Gastroesophageal sphincter (tissue), 4 donors: ENCODE data around the gene SSBP3. TPM values are rescaled to one million over a fixed set of nuclear protein-coding genes. Genes with fewer than 3 reads are reported as not detected.

Source experiments
- ATAC-seq: fragments of 150-250 bp; one replicate; pipeline ENCODE4 v1.9.1; 2016; ENCODE audit warnings: mild to moderate bottlenecking, moderate library complexity
- H3K27ac ChIP-seq, 4 donors: fragments of 200-600 bp; sonication (generic) in 3 of 4; 1 replicate in 3 of 4; 2 replicates in 1 of 4; pipeline ENCODE4 v1.5.1; 2016 to 2019
- H3K27me3 ChIP-seq: fragments of 200-600 bp; sonication (generic); one replicate; pipeline ENCODE4 v1.5.1; 2019
- H3K36me3 ChIP-seq, 2 donors: fragments of 200-600 bp; sonication (generic); one replicate each; pipeline ENCODE4 v1.5.1; 2019; ENCODE audit warnings: control low read depth in 1 of 2
- H3K4me1 ChIP-seq, 3 donors: fragments of 200-600 bp; sonication (generic); 1 replicate in 2 of 3; 2 replicates in 1 of 3; pipeline ENCODE4 v1.5.1; 2016 to 2019; ENCODE audit warnings: control low read depth in 2 of 3
- H3K4me3 ChIP-seq, 2 donors: fragments of 200-600 bp; sonication (generic); one replicate each; pipeline ENCODE4 v1.5.1; 2019; ENCODE audit warnings: mild to moderate bottlenecking in 1 of 2, moderate library complexity in 1 of 2
- H3K9me3 ChIP-seq, 3 donors: fragments of 200-600 bp; sonication (generic); one replicate each; pipeline ENCODE4 v1.5.1; 2017 to 2019; ENCODE audit warnings: control low read depth in 2 of 3
- CTCF ChIP-seq, 4 experiments: fragments of 200-600 bp in 2 of 4; fragments of 450-650 bp in 2 of 4; sonication (generic) in 1 of 4; IDR thresholded peaks; one replicate each; pipeline ENCODE4 v1.5.1; 2017 to 2019; ENCODE audit warnings: antibody characterized with exemption in 4 of 4, mild to moderate bottlenecking in 2 of 4, moderate library complexity in 2 of 4
- EP300 ChIP-seq: sonication (generic); formaldehyde crosslinking; IDR thresholded peaks from one replicate; pipeline ENCODE4 v1.6.1; 2017; ENCODE audit warnings: antibody characterized with exemption, mild to moderate bottlenecking
- POLR2A ChIP-seq, 2 donors: fragments of 450-650 bp; IDR thresholded peaks; one replicate each; pipeline ENCODE4 v1.6.1; 2017; ENCODE audit warnings: antibody characterized with exemption in 2 of 2, mild to moderate bottlenecking in 2 of 2, moderate library complexity in 1 of 2
- POLR2AphosphoS5 ChIP-seq: sonication (generic); formaldehyde crosslinking; IDR thresholded peaks from one replicate; pipeline ENCODE4 v1.6.1; 2017; ENCODE audit warnings: antibody characterized with exemption
- WGBS, 2 donors: methylation state at CpG; one replicate each; pipeline ENCODE4 v1.1.5; 2018; ENCODE audit warnings: low coverage in 1 of 2; 5-methylcytosine and 5-hydroxymethylcytosine counted together
- total RNA-seq, 4 donors: library from RNA; depleted of rRNA; stranded (reverse); fragments of >200 nt; gene quantifications; one replicate each; pipeline ENCODE4 v1.1.0, GENCODE V29; 2016

The SSBP3 gene
- total RNA-seq, 4 donors from 2014 or later: 40.8 to 46.7 (median 45.5) TPM

- Histone ChIP-seq H3K36me3 (peaks cover 0 to 3% of the 10 kb centered on the region in 2 donors), H3K27me3 (no peaks in the 10 kb centered on the region), H3K9me3 (no peaks in the 10 kb centered on the region), H3K4me3 (no peak overlapping the region), H3K4me1 (peaks cover 3 to 80% (median 17%) of the 10 kb centered on the region in 3 donors), H3K27ac (peak overlapping the region in 3 of 4 donors; percentile 63 to 82 (median 73))
- ATAC-seq: no peak
- WGBS, 2 donors: 50 to 100% methylated on average over 1 to 2 of the region's 2 CpGs
- TF ChIP-seq CTCF (IDR thresholded peaks at IDR 0.05): no peak
- TF ChIP-seq EP300: no peak
- no peak for TF ChIP-seq POLR2A (IDR thresholded peaks at IDR 0.05)
- no peak for TF ChIP-seq POLR2AphosphoS5
These were observed 21.7 kb downstream of the SSBP3 start for GRCh38 chr1:54384471-54384870.

DNA sequence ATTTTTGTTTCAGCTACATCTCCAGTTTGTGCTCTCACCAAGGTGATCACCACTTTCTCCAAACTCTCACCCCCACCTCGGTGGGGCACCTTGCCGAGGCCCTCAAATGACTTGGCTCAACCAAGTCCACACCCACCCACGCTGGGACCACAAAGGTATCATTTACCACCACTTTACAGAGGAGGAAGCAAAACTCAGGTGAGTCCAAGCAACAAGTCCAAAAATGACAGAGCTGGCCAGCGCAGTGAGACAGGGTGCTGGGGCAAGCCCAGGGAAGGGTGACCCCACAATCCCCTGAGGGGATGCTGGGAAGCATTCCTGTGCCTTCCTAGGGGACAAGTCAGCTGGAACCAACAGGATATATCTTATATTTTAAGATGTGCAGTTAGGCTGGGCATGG is 24.7 kb downstream of the SSBP3 start:
- Histone ChIP-seq H3K27me3 (no peaks in the 10 kb centered on the region), H3K27ac (no peak overlapping the region), H3K4me1 (peaks cover 3 to 80% (median 18%) of the 10 kb centered on the region in 3 donors), H3K4me3 (no peak overlapping the region), H3K36me3 (no peaks in the 10 kb centered on the region), H3K9me3 (no peaks in the 10 kb centered on the region)
- ATAC-seq: no peak
- WGBS, 2 donors: 84 to 93% methylated on average over 3 to 4 of the region's 4 CpGs
- TF ChIP-seq POLR2AphosphoS5 (no peak), EP300 (no peak), POLR2A (IDR thresholded peaks at IDR 0.05) (no peak)

DNA sequence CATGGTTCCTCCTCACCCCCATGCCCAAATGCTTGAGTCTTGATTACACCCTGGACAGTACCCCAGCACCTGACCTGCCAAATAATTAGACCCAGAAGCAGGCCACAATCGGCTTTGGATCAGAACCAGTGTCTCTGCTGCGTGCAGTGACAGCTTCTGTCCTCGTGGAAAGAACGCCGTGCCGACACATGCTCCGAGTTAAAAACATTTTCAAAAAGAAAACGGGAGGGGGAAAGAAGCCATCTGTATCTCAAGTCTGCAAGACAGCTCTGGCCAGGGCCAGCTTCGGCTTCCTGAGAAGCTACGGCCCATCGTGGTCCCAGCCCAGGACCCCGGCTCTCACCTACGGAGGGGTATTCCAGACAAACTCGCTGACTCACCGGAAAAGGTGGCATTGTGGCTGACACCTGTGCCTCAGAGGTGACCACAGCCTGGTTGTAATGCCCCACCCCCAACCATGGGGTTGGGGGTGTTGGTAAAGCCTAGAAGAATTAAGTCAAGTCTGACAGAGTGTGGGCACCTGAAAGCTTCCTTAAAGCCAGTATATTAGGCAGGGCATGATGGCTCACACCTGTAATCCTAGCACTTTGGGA is 25.8 kb downstream of the SSBP3 start:
- WGBS, 2 donors: 32% methylated on average over 11 of the region's 15 CpGs; no CpG with 5 or more reads in 1 of the 2 donors
- TF ChIP-seq POLR2AphosphoS5 (no peak), CTCF (IDR thresholded peaks at IDR 0.05) (peak in 1 of 4 experiments; percentile 6)
- ATAC-seq: no peak
- Histone ChIP-seq H3K27ac (peak overlapping the region in 2 of 4 donors; percentile 39 to 41), H3K27me3 (no peaks in the 10 kb centered on the region), H3K36me3 (no peaks in the 10 kb centered on the region), H3K4me3 (peak overlapping the region in 1 of 2 donors; percentile 4), H3K9me3 (no peaks in the 10 kb centered on the region), H3K4me1 (peaks cover 0 to 81% (median 14%) of the 10 kb centered on the region in 3 donors)

- Histone ChIP-seq H3K9me3 (no peaks in the 10 kb centered on the region), H3K27me3 (no peaks in the 10 kb centered on the region), H3K4me1 (peaks cover 0 to 81% (median 11%) of the 10 kb centered on the region in 3 donors), H3K27ac (peak overlapping the region in 2 of 4 donors; percentile 39 to 41), H3K36me3 (no peaks in the 10 kb centered on the region), H3K4me3 (peak overlapping the region in 1 of 2 donors; percentile 4)
- TF ChIP-seq CTCF (IDR thresholded peaks at IDR 0.05) (no peak), EP300 (no peak), POLR2A (IDR thresholded peaks at IDR 0.05) (no peak), POLR2AphosphoS5 (no peak)
- whole genome bisulfite sequencing, 2 donors: 43 to 100% methylated on average over 1 to 7 of the region's 23 CpGs
- ATAC-seq: peak; percentile 35
These were observed 26.5 kb downstream of the SSBP3 start for GRCh38 chr1:54379555-54380289.

DNA sequence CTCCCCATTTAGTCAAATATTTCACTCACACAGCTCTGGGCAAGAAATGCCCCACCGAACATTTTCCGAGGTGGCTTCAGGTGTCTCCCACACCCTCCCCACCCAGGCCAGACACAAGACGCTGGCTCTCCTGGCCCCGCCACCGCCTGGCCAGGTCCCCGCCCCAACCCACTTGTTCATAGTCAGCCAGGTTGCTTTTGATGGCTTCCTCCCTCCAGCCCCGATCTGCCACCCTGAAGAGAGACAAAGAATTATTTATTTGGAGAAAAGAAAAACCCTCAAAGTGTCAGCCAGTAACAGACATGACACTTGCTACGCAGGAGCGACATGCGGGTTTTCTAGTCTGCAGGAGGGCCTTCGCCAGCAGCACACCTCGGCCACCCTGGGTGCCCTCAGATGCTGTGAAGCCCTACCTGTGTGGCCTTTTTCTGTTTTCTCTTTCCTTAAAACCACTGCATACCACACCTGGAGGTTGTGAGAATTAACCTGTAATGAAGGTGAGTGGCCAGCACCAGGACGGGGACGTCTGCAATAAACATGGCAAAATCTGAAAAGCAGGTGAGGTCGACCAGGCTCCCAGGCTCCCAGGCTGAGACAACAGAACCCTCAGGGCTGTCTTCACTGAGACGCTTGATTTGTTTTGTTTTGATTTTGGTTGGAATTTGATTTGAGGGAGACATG is 27.2 kb downstream of the SSBP3 start:
- WGBS, 2 donors: 88 to 94% methylated on average over 5 to 13 of the region's 16 CpGs
- ATAC-seq: no peak

More for the DNA sequence above, 27.2 kb downstream of the SSBP3 start:
- H3K27ac ChIP-seq: peak overlapping the region in 1 of 4 donors; percentile 41
- H3K9me3 ChIP-seq: no peaks in the 10 kb centered on the region
- H3K36me3 ChIP-seq: peaks cover 0 to 1% of the 10 kb centered on the region in 2 donors
- no peak overlapping the region for H3K4me3 ChIP-seq
- no peak for TF ChIP-seq POLR2AphosphoS5
- no peak for TF ChIP-seq CTCF (IDR thresholded peaks at IDR 0.05)
- no peak for TF ChIP-seq POLR2A (IDR thresholded peaks at IDR 0.05)
- TF ChIP-seq EP300: no peak
- H3K4me1 ChIP-seq: peaks cover 0 to 81% (median 13%) of the 10 kb centered on the region in 3 donors
- no peaks in the 10 kb centered on the region for H3K27me3 ChIP-seq
